GM12875 (cell line): Measurements from ENCODE around the gene GCNT4.

ENCODE experiments used
- H3K4me3 ChIP-seq: one replicate; pipeline ENCODE4 v1.5.1; 2011; ENCODE audit warnings: low read depth, low read length, control low read depth
- CTCF ChIP-seq: IDR thresholded peaks from 2 replicates; pipeline ENCODE4 v1.5.1; 2011; ENCODE audit warnings: low read depth, mild to moderate bottlenecking, control low read depth, inconsistent platforms, low read length, moderate library complexity, borderline replicate concordance; ENCODE audit not compliant: insufficient read depth

Gene GCNT4

DNA sequence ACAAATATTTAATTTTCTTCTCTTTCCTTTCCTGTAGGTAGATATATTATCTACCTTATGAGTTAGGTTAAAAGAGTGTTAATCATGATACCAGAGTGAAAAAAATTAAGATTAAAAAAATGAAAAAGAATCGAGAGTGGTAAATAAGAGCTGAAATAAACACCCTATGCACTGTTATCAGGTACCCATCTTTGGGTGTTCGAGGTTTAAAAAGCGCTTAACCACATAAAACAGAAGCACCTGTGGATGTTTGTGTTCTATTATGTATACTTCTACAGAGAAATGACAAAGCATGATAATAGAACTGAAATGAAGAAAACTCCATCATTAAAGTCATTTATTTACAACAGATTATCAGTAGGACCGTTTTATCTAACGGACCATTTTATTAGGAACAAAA, 25.7 kb upstream of the GCNT4 start:
- H3K4me3 ChIP-seq = no peak overlapping the region
- TF ChIP-seq CTCF = no peak

DNA sequence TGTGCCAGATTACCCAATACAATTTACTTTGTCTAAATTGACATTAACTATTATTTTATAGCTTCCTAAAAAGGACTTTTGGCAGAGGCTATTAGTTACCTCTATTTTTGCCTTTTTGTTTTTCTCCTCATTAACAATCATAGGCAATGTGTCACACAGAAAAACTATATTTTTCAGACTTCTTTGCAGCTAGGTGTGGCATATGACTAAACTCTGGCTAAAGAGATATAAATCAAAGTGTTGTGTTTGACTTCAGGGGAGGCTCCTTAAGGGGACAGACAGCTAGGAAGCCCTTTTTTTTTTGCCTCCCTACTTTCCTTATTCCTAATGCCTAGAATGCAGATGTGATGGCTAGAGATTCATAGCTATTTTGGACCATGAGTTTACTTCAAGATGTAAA, 19.7 kb upstream of the GCNT4 start:
- no peak overlapping the region for H3K4me3 ChIP-seq
- TF ChIP-seq CTCF = no peak

- H3K4me3 ChIP-seq = no peak overlapping the region
- no peak for TF ChIP-seq CTCF
These were observed 18.7 kb upstream of the GCNT4 start for GRCh38 chr5:75071100-75071499.

DNA sequence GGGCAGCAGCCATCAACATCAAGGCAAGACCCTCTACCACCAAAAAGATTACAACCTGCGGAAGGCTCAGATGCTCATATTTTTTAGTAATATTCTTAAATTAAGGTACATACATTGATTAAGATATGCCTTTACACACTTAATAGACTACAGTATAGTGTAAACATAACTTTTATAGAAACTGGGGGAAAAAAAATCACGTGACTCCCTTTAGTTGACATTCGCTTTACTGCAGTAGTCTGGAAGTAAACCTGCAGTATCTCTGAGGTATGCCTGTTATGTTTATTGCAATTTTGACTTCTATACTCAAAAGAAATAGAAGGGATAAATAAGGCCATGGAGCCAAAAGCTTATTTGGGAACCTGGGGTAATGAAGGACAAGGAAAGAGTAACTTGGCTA, 15.1 kb upstream of the GCNT4 start:
- no peak overlapping the region for H3K4me3 ChIP-seq
- no peak for TF ChIP-seq CTCF

DNA sequence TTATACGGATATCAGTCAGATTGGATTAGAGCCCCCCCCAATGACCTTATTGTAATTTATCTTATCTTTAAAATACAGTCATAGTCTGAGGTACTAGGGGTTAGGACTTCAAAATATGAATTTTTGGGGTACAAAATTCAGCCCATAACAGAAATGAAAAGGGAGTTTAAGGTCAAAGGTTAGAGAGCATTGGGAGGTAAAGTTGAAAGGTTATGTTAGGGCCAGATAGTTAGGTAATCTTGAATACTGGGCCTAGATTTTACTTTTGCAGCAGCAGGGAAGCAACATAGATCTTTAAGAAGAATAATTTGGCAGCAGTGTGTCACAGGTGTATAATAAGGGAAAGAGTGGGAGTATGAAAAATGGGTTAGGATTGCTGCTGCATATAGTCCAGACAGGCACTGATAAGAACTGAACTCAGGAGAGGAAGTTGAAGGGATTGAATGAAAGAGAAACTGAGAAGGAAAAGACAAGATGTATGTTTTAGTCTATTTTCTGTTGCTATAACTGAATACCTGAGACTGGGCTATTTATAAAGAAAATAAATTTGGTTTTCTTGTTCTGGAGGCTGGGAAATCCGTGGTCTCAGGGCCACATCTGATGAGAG, 10.7 kb upstream of the GCNT4 start:
- H3K4me3 ChIP-seq = no peak overlapping the region
- no peak for TF ChIP-seq CTCF

DNA sequence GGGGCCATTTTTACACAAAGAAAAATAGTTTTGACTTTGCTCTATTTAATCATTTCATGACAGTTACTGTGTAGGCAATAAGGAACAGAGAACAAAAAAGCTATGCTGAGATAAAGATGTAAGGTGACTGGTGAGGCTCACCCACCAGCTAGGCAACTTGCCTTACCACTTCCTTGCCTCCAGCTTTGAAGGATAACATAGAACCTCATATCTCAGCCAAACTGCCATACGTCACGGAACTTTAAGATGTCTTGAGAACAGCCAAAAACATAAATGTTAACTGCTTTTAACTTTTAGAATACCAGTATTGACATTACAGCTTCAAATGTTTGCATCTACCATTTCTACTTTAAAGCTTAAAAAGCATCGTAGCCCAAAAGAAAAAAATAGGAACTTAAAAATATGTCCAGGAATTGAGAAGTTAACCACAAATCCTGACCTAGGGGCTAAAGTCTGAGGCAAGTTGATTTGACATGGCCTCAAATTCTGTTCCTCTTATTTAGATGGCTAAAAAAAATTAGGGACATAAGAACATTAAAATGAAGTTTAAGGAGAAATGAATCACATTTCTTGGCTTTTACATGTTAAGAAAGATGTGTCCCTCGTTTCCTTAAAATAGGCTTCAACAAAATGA, 7.7 kb upstream of the GCNT4 start:
- no peak for TF ChIP-seq CTCF
- no peak overlapping the region for H3K4me3 ChIP-seq

DNA sequence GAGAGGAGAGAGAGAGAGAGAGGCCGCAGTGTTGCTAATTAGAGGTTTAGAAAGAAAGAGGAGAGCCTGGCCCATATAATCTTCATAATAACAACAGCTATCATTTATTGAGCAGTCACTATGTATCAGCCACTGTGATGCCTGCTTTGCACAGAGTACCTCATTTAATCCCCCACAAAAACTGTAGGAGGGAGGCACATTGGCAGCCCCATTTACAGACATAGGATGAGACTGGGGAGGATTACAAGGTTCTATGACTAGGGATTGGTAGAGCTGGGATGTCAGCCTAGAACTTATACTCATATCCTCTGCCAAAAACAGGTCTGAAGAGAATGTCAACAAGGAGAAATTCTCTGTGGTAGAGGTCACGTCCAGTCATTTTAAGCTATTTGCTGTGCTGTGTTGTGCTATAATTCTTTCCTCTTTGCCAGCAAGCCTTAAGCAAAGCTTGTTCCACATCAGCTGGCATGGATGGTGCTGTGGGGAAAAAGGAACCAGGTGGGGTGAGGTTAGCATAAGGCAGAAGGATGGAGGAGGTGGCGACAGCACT, 6.7 kb upstream of the GCNT4 start:
- H3K4me3 ChIP-seq = no peak overlapping the region
- TF ChIP-seq CTCF = no peak
